Calu3 (cell line): ENCODE measurements around the gene GNAI3. TPM values are rescaled to one million over a fixed set of nuclear protein-coding genes. Genes with fewer than 3 reads are reported as not detected.

Source experiments
- BruUV-seq: library from RNA; stranded (reverse); fragments of 400-500 nt; replicated peaks from 2 replicates; lab custom pipeline; 2021; lab: Mats Ljungman, UMichigan
- CTCF ChIA-PET: fragments of 300-600 bp; sonication (Branson Sonifier 250); formaldehyde crosslinking; loops from one replicate; lab custom pipeline; 2022; ENCODE audit warnings: antibody characterized with exemption; lab: Charles Lee
- DNase-seq: peaks from one replicate; pipeline ENCODE4 v3.0.0; 2022
- H3K27ac Mint-ChIP-seq: one replicate; pipeline ENCODE4 v1.8.0; 2022; ENCODE audit warnings: mixed read lengths; ENCODE audit not compliant: unreplicated experiment
- H3K27me3 Mint-ChIP-seq: one replicate; pipeline ENCODE4 v1.8.0; 2022; ENCODE audit warnings: mixed read lengths; ENCODE audit not compliant: unreplicated experiment
- H3K36me3 Mint-ChIP-seq: one replicate; pipeline ENCODE4 v1.8.0; 2022; ENCODE audit warnings: mild to moderate bottlenecking, moderate library complexity, mixed read lengths; ENCODE audit not compliant: insufficient read depth, unreplicated experiment
- H3K4me1 Mint-ChIP-seq: one replicate; pipeline ENCODE4 v1.8.0; 2022; ENCODE audit warnings: mild to moderate bottlenecking, low read depth, mixed read lengths; ENCODE audit not compliant: unreplicated experiment
- H3K4me3 Mint-ChIP-seq: one replicate; pipeline ENCODE4 v1.8.0; 2022; ENCODE audit warnings: mild to moderate bottlenecking, low read depth, moderate library complexity, mixed read lengths; ENCODE audit not compliant: unreplicated experiment
- H3K9me3 Mint-ChIP-seq: one replicate; pipeline ENCODE4 v1.8.0; 2022; ENCODE audit warnings: low read depth, mixed read lengths; ENCODE audit not compliant: unreplicated experiment
- intact Hi-C: fragments of 100-400 bp; cut with micrococcal nuclease; formaldehyde crosslinking; loops from one replicate; pipeline ENCODE4 v1.10.0; 2022; ENCODE audit not compliant: unreplicated experiment
- total RNA-seq: library from RNA; stranded (reverse); gene quantifications from 2 replicates; pipeline ENCODE4 v1.2.3, GENCODE V29; 2022
- TF ChIP-seq, protein P1 (sequence below): fragments of 200-600 bp; IDR thresholded peaks from one replicate; pipeline ENCODE4 v1.8.0; 2022; ENCODE audit warnings: antibody characterized with exemption; ENCODE audit not compliant: unreplicated experiment

Gene GNAI3
- total RNA-seq, 1 experiment from 2014 or later, result 6.5 TPM

- peaks cover 6% of the 10 kb centered on the region for H3K4me1 Mint-ChIP-seq
- intact Hi-C loops, result no loop called here
- TF ChIP-seq, protein P1, sequence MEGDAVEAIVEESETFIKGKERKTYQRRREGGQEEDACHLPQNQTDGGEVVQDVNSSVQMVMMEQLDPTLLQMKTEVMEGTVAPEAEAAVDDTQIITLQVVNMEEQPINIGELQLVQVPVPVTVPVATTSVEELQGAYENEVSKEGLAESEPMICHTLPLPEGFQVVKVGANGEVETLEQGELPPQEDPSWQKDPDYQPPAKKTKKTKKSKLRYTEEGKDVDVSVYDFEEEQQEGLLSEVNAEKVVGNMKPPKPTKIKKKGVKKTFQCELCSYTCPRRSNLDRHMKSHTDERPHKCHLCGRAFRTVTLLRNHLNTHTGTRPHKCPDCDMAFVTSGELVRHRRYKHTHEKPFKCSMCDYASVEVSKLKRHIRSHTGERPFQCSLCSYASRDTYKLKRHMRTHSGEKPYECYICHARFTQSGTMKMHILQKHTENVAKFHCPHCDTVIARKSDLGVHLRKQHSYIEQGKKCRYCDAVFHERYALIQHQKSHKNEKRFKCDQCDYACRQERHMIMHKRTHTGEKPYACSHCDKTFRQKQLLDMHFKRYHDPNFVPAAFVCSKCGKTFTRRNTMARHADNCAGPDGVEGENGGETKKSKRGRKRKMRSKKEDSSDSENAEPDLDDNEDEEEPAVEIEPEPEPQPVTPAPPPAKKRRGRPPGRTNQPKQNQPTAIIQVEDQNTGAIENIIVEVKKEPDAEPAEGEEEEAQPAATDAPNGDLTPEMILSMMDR, result no peak
- BruUV-seq, result no TSS peak
- CTCF ChIA-PET, result no interaction called here
- H3K36me3 Mint-ChIP-seq, result peaks cover 5% of the 10 kb centered on the region
- no peak overlapping the region for H3K4me3 Mint-ChIP-seq
- peaks cover 34% of the 10 kb centered on the region for H3K27me3 Mint-ChIP-seq
- H3K27ac Mint-ChIP-seq, result no peak overlapping the region
- no peaks in the 10 kb centered on the region for H3K9me3 Mint-ChIP-seq
- DNase-seq, result no peak
These were observed 12.9 kb upstream of the GNAI3 start for GRCh38 chr1:109535481-109535880.

GRCh38 chr1:109535971-109536491 lies 12.4 kb upstream of the GNAI3 start:
- intact Hi-C loops, result no loop called here
- TF ChIP-seq, protein P1, result no peak
- Mint-ChIP-seq H3K27ac (no peak overlapping the region), H3K27me3 (peaks cover 34% of the 10 kb centered on the region), H3K4me3 (no peak overlapping the region), H3K4me1 (peaks cover 6% of the 10 kb centered on the region), H3K36me3 (peaks cover 5% of the 10 kb centered on the region), H3K9me3 (no peaks in the 10 kb centered on the region)
- no TSS peak for BruUV-seq
- CTCF ChIA-PET, result no interaction called here
- DNase-seq, result no peak

- no peak for DNase-seq
- BruUV-seq, result no TSS peak
- Mint-ChIP-seq H3K4me3 (no peak overlapping the region), H3K4me1 (peaks cover 3% of the 10 kb centered on the region), H3K36me3 (peaks cover 2% of the 10 kb centered on the region), H3K27ac (no peak overlapping the region), H3K9me3 (no peaks in the 10 kb centered on the region), H3K27me3 (peaks cover 43% of the 10 kb centered on the region)
- TF ChIP-seq, protein P1, result no peak
- intact Hi-C loops, result no loop called here
- CTCF ChIA-PET, result no interaction called here
These were observed 10.8 kb upstream of the GNAI3 start for GRCh38 chr1:109537450-109538178.

- Mint-ChIP-seq H3K36me3 (no peaks in the 10 kb centered on the region), H3K27me3 (peaks cover 52% of the 10 kb centered on the region), H3K27ac (no peak overlapping the region), H3K9me3 (no peaks in the 10 kb centered on the region), H3K4me3 (no peak overlapping the region), H3K4me1 (no peaks in the 10 kb centered on the region)
- intact Hi-C loops, result no loop called here
- BruUV-seq, result no TSS peak
- CTCF ChIA-PET, result no interaction called here
- TF ChIP-seq, protein P1, result no peak
- DNase-seq, result no peak
These were observed 9.4 kb upstream of the GNAI3 start for GRCh38 chr1:109538827-109539555.
